Astrocyte of the spinal cord (primary cell): Measurements from ENCODE around the gene SHROOM3.

Experiments
- DNase-seq: peaks from one replicate; pipeline ENCODE4 v3.0.0; 2011; ENCODE audit warnings: low read depth, low spot score
- H3K4me3 ChIP-seq: 2 replicates; pipeline ENCODE4 v1.5.1; 2011; ENCODE audit warnings: low read depth, mild to moderate bottlenecking, low read length, moderate library complexity
- CTCF ChIP-seq: IDR thresholded peaks from 2 replicates; pipeline ENCODE4 v1.5.1; 2012; ENCODE audit warnings: low read depth, mild to moderate bottlenecking, low read length, inconsistent platforms
- in situ Hi-C: cut with HindIII; loops from 2 replicates; pipeline ENCODE4 v1.10.0; 2017; ENCODE audit warnings: low sequenced_read_pairs

Gene SHROOM3

GRCh38 chr4:76782837-76783236, 347.8 kb downstream of the SHROOM3 start:
- in situ Hi-C loops, result no loop called here
- DNase-seq, result peak; percentile 87
- H3K4me3 ChIP-seq, result peak overlapping the region; percentile 16
- no peak for TF ChIP-seq CTCF

- TF ChIP-seq CTCF, result no peak
- no peak overlapping the region for H3K4me3 ChIP-seq
- DNase-seq, result peak; percentile 32
- in situ Hi-C loops, result no loop called here
Measured at GRCh38 chr4:76783836-76784235, 348.8 kb downstream of the SHROOM3 start.

DNA sequence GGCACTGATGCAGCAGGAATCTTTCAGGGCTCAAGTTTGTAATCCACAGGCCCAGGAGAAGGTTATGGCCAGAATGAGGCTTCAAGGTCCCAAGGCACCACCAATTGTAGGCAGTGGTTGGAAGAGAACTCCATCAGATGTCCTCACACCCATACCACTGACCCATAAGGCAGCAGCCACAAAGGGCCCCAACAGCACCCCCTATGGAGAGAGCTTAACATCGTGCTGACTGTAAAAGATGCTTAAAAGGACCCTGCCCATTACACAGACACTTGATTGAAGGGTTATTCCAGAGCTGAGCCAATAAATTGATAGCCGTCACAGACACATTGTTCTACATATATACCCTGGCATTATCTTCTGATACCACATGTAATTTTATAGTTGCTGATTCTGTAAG, 349.2 kb downstream of the SHROOM3 start:
- no peak overlapping the region for H3K4me3 ChIP-seq
- in situ Hi-C loops, result no loop called here
- peak; percentile 34 for TF ChIP-seq CTCF
- DNase-seq, result no peak

- H3K4me3 ChIP-seq, result no peak overlapping the region
- DNase-seq, result no peak
- TF ChIP-seq CTCF, result no peak
- in situ Hi-C loops, result no loop called here
Measured at GRCh38 chr4:76787898-76788297, 352.9 kb downstream of the SHROOM3 start.

- DNase-seq, result no peak
- in situ Hi-C loops, result no loop called here
- no peak overlapping the region for H3K4me3 ChIP-seq
- no peak for TF ChIP-seq CTCF
Measured at GRCh38 chr4:76790377-76790776, 355.3 kb downstream of the SHROOM3 start.

DNA sequence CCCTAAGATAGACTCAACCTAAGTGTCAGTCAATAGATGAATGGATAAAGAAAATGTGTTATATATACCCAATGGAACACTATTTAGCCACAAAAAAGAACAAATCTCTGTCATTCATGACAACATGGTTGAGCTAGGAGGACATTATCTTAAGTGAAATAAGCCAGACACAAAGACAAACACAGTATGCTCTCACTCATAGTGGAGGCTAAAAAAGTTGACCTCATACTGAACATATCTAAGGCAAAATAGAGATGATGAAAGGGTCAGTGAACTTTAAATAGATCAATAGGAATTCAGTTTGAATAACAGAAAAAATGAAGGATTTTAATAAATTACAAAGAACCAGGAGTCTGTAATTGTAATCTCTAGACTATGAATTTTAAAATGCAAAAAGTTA, 356.4 kb downstream of the SHROOM3 start:
- H3K4me3 ChIP-seq, result no peak overlapping the region
- DNase-seq, result no peak
- in situ Hi-C loops, result no loop called here
- no peak for TF ChIP-seq CTCF

DNA sequence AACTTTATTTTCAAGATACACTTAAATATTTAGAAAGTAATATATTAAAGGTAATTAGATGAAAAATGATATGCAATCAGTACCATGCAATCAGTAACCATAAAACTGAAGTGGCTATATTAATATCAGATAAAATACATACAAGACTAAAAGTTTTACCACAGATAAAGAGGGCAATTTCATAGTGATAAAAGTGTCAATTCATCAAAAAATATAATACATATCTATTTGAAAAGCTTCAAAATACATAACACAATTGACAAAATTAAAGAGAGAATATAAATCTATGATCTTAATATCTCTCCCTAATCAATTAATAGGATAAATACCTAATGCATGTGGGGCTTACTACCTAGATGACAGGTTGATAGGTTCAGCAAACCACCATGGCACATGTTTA, 357.4 kb downstream of the SHROOM3 start:
- no peak for DNase-seq
- TF ChIP-seq CTCF, result no peak
- in situ Hi-C loops, result no loop called here
- H3K4me3 ChIP-seq, result no peak overlapping the region
